ENCODE results near the gene TUNAR.

Gene TUNAR

DNA sequence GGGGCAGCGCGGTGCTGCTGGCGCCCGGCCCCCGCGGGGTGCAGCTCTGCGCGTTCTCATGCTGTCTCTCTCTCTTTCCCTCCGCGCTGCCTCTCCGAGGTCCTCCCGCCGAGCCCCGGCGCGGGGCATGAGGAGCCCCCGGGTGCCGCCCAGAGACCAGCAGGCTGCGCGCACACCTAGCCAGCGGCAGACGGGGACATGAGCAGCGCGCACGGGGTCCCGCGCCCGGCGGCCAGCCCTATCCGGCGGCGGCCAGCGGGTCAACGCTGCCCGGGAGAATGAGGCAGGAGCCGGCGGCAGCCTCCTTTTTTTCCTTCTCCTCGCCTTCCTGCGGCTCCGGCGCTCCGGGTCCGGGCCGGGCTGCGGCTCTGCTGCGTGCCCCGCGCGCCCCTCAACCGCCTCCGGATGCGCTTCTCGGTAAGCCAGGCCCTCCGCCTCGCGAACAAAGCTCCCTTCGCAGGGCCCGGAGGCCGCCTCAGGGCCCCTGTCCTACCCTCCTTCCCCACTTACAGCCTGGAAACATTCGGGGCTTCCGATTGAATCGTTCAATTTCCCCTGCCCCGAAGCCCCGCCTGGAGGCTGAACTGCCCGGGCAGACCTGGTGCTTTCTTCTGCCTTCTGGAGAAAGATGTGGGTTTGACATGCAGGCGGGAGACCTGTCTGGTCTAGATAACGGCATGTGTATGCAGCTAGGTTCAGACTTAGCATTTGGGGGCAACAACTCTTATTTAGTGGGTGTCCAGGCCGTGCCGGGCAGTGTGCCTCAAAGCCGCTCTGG is at the start of gene TUNAR:
Gene TUNAR (plus strand): TSS at position 72 of the 778 bp plus-strand sequence.
- FAIRE-seq: no peak

DNA sequence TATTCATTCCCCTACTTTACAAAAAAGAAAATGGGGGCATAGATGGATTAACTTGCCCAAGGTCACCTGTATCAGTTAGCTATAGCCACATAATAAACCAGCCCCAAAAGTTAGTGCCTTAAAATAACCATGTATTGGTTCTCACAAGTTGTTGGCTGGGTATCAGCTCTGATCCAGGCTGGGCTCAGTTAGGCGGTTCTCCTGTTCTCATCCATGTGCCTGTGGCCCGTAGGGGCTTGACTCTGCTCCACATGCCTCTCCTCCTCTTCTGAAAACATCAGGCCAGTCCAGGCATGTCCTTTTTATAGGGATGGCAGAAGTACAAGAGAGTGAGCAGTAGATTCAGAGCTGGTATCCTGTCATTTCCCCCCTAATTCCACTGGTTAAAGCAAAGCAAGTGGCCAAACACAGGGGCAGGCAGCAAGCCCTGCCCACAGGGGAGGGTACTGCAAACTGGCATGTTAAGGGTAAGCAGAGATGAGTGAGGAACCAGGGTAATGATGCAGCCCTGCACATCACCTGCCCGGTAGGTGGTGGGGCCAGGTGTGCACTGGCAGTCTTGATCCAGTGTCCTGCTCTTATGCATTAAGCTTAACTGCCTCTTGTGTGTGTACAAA is 47.9 kb upstream of the TUNAR start:
- FAIRE-seq: no peak

DNA sequence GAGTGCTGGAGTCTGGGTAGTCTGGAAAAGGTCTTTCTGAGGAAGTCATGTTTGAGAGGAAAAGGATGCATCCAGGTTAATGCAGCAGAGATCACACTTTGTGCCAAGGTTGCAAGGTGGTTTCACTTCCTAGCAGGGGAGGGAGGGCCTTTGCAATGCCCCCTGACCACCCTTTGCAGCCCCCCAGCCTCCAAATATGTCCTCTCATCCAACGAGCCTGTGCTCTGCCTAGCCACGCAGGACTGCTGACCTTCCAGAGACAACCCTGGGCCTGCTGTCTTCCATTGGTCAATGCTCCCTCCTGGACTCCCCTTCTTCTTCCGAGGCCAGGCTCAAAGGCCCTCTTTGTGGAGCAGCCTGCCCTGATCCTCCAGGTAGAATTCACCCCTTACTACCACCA is 47.3 kb upstream of the TUNAR start:
- no peak for FAIRE-seq

DNA sequence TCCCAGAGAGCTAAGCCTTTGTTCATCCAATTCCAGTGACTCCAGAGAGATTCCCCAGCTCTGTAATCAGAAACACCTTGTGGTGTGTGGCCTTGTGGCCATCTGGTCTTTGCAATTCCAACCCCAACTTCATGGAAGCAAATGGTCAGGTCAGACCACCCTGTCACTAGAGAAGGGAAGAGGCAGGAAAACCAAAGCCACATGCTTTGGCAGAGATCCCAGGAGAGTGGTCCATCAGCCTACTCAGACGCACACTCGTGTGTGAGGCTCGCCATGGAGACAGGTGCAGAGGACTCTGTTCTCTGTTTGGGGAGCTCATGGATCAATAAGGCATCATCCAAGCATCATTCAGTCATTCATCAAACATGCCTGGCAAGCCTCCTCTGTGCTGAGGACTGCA is 46.2 kb upstream of the TUNAR start:
- FAIRE-seq: no peak

DNA sequence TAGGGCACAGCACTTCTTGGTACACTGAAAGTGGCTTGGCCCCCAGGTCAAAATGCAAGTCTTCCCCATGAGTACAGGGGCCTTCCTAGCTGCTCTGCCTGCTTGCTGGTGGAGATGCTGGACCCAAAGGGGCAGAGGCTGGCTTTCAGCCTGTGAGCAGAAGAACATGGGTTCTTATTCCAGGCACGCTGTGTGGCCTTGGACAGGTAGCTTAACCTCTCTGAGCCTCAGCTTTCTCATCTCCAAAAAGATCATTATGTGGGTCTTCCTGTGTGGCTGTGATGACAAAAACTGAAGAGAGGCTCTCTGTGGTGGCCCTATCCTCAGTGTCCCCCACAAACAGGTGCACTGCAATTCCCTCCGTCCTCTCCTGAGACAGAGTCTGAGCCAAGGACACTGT is 45.6 kb upstream of the TUNAR start:
- no peak for FAIRE-seq

DNA sequence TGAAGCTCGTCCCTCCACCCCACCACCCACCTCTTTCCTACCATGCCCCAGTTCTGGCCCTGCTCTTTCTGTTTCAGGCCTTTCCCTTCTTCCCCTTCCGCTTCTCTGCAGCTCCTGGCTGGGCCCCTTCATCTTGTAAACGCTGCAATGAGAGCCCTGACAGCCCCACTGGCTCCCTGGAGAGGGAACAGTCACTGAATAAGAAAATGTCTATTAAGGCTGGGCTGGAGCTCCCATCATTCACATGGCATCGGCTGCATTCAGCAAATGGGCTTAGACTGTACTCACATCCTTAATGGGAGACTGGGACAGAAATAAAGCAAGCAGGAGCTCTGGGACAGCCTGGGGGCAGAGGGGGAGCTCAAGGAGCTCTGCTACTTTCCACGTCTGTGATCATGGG is 45.2 kb upstream of the TUNAR start:
- no peak for FAIRE-seq

DNA sequence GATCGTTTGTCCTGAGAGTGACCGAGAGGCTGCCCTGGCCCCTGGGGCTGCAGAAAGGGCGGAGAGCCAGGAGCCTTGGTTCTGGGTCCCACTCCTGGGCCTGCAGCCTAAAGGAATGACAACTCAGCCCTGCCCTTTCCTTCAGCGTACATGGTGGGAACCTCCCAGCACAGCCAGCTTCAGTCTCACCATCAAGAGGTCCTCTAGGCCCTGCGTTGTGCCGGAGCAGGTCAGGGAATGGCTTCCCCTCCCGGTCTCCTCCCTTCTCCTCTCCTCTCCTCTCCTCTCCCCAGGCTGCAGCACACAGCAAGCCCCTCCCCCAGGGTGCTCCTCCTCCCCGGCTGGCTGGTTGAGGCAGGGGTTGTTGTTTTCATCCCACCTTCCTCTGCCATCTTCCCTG is 44.6 kb upstream of the TUNAR start:
- no peak for FAIRE-seq

DNA sequence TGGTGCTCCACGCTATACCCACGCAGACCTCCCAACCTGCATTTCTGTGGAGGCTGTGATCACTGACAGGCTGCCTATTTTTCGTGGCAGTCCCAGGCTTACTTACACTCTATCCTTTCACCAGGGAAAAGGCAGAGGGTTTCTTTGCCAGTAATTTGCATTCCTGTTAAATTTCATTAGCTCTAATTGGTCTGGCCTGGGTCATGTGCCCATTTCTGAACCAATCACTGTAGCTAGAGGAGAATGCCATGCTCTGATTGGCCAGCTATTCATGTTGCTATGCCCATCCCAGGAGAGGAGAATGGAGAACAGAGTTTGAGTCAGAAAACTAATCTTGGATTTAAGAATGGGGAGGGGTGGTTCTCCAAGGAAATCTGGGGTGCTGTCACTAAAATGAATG is 43.2 kb upstream of the TUNAR start:
- FAIRE-seq: no peak

DNA sequence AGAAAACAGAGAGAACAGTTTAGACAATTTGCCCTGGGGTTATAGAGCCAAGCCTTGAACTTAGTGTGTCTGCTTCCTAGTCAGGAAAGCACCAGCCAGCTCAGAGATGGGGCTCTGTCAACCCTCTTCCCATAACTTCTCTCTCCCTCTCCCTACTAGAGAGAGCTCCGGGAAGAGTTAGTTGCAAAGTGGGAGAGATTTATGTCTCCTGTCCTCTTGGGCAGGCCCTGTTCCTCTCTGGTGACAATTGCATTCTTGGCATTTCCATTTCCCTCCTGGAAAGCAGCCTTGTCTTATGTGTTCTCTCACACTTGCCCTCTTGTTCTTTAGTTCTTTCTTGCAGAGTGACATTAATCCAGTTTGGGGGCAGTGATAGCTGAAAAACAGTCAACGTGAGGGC is 42.1 kb upstream of the TUNAR start:
- FAIRE-seq: no peak

DNA sequence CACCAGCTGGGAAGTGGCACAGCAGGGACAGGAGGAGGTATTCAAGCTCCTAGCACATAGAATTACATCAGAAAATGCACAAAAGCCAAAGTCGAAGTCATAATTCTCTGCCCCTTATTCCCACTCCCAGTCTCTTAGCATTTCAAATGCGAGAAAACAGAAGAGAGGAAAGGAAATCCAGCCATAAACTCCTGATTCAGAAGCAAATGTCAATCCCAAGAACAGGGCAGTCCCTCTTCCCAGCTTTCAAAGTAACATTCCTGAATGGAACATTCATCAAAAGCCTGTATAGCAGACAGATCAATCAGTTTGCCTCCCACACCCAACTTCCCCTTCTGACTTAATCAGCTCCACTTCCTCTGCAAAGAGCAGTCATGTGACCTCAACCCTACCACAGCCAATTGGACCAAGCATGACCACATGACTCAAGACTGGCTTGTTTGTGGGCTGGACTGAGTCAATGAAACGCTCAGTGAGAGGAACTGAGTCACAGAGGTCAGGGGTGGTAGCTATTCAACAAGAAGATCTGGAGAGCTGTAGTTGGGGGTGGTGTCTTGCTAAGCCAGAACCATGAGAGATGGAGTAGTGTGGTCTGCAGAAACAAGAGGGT is 41.4 kb upstream of the TUNAR start:
- FAIRE-seq: no peak

DNA sequence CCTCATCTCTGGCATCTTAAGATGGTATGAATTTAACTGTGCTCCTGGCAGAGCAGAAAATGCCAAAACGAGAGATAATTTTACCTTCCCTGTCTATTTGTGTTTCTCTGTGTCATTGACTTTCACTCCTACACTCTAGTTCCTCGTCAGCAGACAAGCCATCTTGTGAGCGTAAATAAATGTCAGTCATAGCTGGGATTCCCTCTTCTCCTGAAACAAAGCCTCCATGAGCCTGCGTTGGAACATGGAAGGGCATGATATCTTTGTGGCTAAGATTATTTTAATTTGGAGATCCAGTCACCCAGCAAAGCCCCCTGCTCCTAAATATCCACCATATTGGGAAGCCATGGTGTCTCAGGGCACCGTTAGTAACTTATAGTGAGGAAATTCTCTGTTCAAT is 37.8 kb upstream of the TUNAR start:
- FAIRE-seq: no peak

DNA sequence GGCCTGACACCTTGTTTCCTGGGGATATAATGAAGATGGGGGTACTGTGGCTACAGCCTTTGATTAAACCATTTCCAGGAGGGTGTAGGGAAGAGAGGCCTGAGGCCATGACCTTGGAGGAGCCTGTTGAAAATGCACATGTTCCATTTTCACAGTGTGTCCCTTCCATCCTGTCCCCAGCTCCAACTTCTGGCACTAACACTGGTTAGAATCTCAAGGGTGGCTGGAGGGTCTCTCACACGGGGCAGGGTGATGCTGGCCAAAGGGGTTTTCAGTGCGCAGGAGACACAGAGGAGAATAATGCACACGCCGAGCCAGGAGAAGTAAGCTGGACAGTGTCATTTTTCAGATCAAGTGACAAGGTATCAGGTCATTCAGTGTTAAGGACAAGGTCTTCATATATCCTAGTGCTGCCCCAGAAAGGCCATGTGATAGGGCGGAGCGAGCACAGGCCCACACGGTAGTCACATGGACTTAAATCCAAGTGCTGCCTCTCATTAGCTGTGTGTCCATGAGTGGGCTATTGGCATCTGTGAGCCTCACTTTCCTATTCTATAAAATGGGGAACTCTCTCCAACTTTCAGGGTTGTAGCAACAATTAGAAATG is 36.4 kb upstream of the TUNAR start:
- FAIRE-seq: no peak

DNA sequence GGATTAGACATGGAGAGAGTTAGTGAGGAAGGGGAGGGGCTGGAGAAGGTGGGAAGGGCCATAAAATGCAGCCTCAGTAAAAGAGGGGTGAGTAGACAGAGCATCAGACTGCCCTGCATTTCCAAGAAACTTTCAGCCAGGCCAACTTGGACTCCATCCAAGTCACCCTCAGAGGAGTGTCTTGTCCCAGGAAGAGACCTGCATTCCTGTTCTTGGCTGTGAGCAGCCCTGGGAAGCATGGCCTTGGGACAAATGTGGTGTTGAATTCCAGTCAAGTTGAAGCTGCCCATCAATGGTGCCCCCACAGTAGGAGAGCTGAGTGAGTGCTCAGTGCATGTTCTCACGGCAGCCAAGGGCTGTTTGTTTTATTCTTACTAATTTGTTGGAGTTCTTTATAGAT is 35.0 kb upstream of the TUNAR start:
- FAIRE-seq: no peak

DNA sequence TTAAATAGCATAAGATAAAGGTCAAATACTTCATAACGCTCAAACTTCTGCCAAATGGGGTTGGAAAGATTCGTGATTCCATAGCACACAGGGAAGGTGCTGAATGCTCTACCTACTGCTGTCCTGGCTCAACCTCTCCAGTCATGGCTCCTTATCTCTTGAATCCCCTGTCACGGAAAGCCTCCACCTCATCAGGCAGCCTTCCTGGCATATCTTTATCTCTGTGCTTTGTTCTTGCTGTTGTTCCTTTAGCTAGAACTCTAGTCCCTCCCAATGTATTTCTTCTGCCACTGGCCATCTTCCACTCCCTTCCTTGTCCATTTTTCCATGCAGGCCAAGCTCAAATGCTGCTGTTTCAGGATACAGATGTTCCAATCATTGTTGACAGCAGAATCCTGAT is 26.9 kb upstream of the TUNAR start:
- FAIRE-seq: no peak

DNA sequence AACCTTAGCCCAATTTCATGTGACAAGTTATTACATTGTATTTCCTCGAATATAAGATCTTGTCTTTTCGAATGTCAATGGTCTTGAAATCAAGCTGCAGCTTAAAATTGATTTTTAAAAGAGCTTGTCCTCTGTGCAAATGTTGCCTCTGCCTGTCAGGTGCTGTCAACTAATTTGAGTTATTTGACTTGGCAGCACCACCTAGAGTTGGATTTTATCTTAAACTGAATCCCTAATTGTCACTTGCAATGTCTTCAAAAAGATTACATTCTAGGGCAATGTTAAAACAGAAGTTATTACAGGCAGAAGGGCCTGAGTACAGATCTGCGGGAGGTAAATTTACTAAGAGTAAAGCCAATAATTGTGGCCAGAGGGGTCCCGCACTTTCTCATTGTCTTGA is 26.2 kb upstream of the TUNAR start:
- no peak for FAIRE-seq

DNA sequence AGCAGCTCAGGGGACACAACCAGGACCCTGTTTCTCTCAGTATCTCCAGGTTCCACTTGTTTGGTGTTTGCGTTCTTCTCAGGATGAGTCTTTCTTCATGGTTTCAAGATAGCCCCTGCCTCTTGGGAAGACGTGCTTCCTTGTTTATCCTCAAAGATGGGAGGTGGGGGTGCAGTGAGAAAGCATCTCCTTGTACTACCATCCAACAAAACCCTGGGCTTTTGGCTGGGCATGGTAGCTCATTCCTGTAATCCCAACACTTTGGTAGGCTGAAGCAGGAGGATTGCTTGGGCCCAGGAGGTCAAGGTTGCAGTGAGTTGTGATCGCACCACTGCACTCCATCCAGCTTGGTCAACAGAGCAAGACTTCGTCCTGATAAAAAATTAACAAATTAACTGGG is 21.0 kb upstream of the TUNAR start:
- no peak for FAIRE-seq

DNA sequence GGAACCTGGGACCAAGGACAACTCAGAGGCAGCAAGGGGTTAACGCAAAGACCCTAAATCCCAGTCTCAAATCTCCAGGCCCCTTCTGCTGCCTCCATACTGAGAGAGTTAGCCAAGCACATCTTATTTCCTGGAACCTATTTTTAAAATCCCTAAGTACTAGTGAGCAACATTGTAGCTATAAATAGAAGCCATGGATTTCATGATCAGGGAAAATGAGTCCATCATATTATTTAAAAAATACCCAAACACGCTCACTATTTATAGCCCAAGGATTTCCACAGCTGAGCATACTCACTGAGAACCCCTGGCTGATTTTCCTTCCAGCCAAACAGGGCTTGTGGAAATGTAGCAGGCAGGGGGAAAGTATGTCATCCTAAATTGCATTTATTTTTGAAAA is 19.4 kb upstream of the TUNAR start:
- no peak for FAIRE-seq

DNA sequence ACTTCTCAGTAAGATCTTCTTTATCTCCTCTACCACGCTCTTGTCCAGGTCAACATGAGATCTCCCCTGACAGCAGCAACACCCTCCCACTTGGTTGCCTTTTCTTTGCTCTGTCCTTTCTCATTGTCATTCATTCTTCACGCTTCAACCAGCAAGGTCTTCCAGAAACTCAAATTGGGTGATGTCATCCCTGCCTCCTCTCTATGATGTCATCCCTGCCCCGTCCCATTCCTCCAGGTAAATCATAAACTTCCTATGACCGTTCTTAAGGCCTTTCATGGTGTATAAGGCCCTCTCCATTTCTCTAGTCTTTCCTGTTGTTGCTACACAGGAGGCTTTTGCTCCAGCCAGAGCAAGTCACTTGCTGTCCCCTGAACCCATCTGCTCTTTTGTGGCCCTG is 17.7 kb upstream of the TUNAR start:
- no peak for FAIRE-seq

DNA sequence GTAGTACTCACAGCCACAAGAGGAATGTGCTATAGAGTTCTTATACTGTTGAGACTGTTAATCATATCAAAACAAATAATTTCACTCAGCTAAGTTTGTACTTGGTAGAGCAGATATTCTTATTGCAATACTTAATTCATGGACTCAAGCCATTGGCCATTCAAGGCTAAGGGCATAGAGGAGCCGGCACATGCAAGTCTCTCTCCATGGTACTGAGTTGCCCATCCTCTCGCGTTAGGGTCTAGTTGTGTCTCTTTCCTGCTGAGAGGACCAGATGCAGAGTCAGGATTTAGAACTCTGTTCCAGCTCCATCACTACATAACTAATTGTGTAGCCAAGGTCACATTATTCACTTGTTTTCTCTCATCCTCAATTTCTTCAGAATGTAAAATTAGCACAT is 14.4 kb upstream of the TUNAR start:
- no peak for FAIRE-seq

DNA sequence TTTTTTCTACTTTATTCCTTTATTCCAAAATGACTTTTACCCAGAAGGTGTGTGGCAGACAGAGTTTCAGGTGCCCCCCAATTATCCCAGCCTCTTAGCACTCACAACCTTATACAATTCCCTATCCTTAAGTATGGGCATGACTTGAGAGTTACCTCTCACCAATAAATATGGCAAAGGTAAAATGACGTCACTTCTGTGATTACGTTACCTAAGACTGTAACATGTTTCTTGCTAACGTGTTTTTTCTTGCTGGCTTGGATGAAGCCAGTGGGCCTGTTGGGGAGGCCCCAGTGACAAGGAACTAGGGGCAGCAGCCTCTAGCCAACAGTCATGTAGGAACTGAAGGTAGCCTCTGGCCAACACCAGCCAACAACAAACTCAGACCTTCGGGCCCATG is 13.3 kb upstream of the TUNAR start:
- no peak for FAIRE-seq

DNA sequence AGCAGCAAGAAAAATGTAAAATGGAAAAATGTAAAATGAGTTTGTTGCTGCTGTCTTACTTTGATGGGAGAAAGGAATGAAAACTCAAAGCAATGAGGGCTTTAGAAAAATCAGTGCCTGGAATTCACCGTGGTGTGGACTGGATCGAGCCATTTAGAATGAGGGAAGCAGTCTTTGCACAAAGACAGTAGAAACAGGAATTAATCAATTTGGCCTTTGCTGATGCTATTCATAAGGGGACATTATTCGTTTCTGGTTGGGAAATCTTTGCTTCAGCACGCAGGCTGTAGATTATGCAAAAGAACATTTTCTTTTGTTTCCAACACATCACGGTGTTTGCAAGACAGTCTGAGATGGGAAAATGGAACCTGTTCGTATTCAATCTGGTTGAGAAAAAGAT is 6.9 kb upstream of the TUNAR start:
- FAIRE-seq: no peak

DNA sequence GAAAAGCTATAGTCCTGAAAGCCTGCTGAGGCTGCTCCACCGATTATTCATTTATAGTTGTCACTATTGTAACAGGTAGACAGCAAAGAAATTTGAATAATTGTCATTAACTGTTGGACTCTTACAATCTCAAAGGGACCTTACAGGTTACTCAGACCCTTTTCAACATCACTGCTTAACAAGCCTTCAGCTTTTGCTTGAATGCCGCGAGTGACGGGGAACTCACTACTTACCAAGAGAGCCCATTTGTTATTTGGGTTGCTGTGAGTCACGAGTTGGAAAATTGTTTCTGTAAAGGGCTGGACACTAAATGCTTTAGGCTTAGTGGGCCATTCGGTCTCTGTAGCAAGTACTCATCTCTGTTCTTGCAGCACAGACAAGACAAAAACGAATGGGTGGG is 5.9 kb upstream of the TUNAR start:
- FAIRE-seq: no peak

DNA sequence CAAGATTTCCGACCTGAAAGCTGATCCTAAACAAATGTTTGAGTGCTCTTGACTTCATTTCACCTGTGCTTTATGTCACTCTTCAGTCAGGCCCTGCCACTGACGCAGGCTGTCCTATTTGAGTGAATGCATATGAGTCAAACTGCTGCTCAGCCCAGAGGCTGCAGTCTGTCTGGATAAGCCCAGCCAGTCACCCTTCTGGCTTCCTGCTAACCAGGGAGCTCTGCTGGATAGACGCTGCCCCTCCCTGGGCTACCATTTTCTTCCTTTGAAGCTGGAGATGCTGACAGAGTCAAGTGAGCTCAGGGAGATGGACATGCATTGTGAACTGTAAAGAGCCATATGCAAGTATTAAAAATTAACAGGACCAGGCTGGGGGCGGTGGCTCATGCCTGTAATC is 5.1 kb upstream of the TUNAR start:
- FAIRE-seq: no peak

DNA sequence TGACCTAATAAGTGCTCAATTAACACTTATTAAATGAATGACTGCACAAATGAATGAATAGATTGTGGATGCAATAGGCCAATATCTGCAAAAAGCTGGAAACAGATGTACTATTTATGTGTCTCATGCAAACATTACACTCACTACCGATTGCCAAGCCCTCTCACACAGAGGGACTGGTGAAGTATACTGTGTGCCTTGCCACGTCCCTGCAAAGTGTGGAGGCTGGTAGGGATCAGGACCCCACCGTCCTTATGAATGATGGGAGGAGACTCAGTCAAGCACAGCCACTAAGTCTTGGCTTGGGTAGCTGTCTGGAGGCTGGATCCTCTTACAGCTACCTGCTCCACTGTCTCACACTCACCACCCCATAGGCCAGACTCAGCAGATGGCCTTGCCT is 3.9 kb upstream of the TUNAR start:
- FAIRE-seq: no peak

Data from endometrium (tissue), 2 donors.